NB4 (cell line): ENCODE data around the gene CCDC89.

ENCODE experiments used
- DNase-seq: peaks from one replicate; pipeline ENCODE4 v3.0.0; 2010; ENCODE audit warnings: low read depth
- H3K4me3 ChIP-seq: one replicate; pipeline ENCODE4 v1.5.1; 2011; ENCODE audit warnings: mild to moderate bottlenecking, low read depth, low read length, moderate library complexity
- MYC ChIP-seq: IDR thresholded peaks from 2 replicates; pipeline ENCODE4 v1.6.1; 2011; ENCODE audit warnings: low read depth, low read length
- POLR2A ChIP-seq: IDR thresholded peaks from 2 replicates; pipeline ENCODE4 v1.6.1; 2011; ENCODE audit warnings: mild to moderate bottlenecking; ENCODE audit not compliant: insufficient read length; ENCODE audit errors: extremely low read depth
- TF ChIP-seq, protein P1 (sequence below): IDR thresholded peaks from one replicate; pipeline ENCODE4 v1.5.1; 2012; ENCODE audit warnings: low read depth, low read length
- TF ChIP-seq, protein P2 (sequence below): IDR thresholded peaks from 2 replicates; pipeline ENCODE4 v1.6.1; 2011; ENCODE audit warnings: low read depth, low read length

The CCDC89 gene

DNA sequence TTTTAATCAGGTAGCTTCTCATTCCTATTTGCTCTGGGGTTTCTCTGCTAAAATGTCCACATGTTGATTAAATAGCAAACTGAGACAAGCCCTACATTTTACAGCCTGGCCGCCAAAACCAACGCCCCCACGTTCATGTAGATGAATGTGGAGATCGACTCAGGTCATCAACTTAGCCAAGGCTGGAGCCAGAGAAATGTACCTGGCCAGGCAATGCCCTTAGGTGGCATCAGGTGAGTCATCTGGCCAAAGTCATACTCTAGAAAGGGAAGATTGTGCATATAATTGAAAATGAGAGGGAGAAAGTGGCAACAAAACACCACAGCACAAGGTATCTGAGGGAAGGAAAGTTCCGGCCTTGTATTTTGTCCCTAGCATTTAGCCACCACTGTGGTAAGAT is 37.1 kb upstream of the CCDC89 start:
- no peak for DNase-seq
- no peak overlapping the region for H3K4me3 ChIP-seq
- TF ChIP-seq, protein P1, sequence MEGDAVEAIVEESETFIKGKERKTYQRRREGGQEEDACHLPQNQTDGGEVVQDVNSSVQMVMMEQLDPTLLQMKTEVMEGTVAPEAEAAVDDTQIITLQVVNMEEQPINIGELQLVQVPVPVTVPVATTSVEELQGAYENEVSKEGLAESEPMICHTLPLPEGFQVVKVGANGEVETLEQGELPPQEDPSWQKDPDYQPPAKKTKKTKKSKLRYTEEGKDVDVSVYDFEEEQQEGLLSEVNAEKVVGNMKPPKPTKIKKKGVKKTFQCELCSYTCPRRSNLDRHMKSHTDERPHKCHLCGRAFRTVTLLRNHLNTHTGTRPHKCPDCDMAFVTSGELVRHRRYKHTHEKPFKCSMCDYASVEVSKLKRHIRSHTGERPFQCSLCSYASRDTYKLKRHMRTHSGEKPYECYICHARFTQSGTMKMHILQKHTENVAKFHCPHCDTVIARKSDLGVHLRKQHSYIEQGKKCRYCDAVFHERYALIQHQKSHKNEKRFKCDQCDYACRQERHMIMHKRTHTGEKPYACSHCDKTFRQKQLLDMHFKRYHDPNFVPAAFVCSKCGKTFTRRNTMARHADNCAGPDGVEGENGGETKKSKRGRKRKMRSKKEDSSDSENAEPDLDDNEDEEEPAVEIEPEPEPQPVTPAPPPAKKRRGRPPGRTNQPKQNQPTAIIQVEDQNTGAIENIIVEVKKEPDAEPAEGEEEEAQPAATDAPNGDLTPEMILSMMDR, result no peak
- TF ChIP-seq POLR2A (no peak), MYC (no peak)
- TF ChIP-seq, protein P2, sequence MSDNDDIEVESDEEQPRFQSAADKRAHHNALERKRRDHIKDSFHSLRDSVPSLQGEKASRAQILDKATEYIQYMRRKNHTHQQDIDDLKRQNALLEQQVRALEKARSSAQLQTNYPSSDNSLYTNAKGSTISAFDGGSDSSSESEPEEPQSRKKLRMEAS, result no peak

DNA sequence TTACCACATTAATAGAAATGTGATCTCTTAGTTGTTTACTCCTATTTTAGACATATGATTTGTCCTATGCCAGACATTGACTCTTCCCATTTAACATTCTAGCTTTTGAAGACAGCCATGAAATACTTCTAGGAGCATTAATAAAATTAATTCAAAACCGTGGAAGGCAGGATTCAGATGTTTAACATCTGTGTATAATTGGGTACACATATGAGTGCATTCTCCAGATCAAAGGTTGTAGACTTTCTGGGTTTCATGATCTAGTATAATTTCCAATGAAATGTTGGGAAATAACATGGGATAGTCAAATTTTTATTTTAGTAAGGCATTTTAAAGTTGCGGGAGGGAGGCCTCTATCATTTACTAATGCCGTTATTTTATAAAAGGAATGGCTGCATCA is 35.2 kb upstream of the CCDC89 start:
- no peak for DNase-seq
- H3K4me3 ChIP-seq, result no peak overlapping the region
- TF ChIP-seq, protein P1, result no peak
- TF ChIP-seq POLR2A, result no peak
- no peak for TF ChIP-seq MYC
- TF ChIP-seq, protein P2, result no peak

DNA sequence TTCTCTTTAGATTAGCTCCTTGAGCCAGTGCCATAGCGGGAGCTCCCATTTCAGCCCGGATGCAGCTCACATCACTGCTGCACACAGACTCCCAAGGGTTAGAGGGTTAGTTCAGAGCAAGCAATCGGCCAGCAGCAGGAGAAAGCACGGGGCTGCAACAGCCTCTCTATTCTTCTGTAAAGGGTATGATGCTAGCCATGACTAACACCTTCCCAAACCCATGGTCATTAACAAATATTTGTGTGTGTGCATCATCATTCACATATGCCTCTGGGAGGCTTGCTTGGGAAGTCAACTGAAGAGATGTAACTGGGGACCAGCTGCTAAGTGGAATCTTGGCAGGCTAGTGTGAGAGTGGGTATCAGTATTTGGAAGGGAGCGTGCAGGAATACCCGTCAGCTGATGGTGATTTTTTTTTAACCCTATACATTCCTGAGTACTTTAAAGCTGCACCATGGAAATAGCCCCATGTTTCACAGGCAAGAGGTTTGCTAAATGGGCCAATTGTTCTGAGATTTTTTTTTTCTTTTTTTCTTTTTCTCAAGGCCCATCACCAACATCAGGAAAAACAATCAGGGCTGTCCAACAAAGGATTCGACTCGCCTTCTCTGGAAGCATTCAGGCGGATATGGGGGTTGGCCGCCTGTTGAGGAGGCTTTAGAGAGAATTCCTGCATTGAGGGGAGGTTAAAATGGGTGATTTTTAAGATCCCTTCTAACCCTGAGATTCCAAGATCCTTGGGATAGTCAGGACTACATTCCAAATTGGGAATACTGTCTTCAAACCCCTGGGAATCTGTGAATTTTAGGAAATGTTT is 33.2 kb upstream of the CCDC89 start:
- TF ChIP-seq POLR2A (no peak), MYC (no peak)
- TF ChIP-seq, protein P2, result no peak
- TF ChIP-seq, protein P1, result no peak
- no peak for DNase-seq
- no peak overlapping the region for H3K4me3 ChIP-seq

DNA sequence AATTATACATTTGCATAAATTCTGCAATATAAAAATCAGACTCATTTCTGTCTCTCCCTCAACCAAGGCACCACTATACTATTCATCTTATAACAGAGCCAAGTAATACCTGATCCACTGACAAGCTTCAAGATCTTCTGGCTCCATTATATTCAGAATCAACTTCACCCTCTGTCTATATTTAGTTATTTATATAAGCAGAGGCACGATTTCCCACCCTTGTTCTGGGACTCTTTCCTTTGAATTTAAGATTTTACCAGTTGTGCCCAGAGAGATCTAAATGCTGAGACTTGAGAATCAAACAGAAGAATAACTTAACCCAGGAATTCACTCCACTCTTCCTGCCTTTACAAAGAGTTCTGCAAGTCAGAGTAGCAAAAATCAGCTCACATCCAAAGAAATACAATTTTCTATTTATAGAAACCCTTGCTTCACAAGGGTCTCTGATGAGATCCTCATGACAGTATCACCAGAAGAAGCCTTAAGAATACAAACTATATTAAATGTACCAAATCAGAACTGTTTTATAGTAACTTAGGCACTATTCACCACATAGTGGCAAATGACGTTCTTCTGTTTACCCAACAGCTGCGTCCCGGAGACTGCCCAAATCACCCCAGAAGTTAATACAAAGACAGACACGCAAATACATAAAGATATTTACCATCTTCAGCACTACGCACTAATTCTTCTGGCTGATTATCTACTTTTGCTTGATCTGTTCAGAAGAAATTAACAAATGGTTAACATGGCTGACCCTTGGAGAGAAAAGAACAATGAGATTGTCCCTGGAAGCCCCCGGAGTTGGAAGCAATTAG is 32.3 kb upstream of the CCDC89 start:
- DNase-seq, result no peak
- H3K4me3 ChIP-seq, result no peak overlapping the region
- TF ChIP-seq, protein P2, result no peak
- TF ChIP-seq, protein P1, result no peak
- TF ChIP-seq MYC, result no peak
- TF ChIP-seq POLR2A, result no peak

DNA sequence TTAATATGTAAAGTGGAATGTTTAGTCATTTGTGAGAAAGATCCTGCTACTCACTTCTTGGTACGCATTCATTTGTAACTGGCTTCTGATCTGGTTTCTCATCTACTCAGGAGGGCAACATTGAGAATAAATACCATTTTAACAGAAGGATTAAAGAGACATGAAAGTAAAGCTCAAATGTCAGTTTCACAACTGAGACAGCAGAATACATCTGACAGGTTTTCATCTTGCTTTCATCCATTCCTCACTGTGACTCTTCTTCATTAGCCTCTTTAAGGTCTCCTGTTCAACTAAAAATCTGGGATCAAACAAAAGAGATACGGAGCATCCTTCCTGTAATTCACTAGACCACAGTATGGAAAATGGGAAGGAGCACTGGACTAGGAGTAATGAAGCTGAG is 31.4 kb upstream of the CCDC89 start:
- TF ChIP-seq, protein P1, result no peak
- no peak for TF ChIP-seq MYC
- TF ChIP-seq, protein P2, result no peak
- no peak for TF ChIP-seq POLR2A
- H3K4me3 ChIP-seq, result no peak overlapping the region
- no peak for DNase-seq
